ENCODE data around the gene ERG. TPM values are rescaled to one million over a fixed set of nuclear protein-coding genes. Genes with fewer than 3 reads are reported as not detected.

Gene ERG
- total and polyA plus RNA-seq, 2 of the 13 experiments (the other 11 are each of a cell fraction or from before 2014, with no cell fraction given), result not detected

DNA sequence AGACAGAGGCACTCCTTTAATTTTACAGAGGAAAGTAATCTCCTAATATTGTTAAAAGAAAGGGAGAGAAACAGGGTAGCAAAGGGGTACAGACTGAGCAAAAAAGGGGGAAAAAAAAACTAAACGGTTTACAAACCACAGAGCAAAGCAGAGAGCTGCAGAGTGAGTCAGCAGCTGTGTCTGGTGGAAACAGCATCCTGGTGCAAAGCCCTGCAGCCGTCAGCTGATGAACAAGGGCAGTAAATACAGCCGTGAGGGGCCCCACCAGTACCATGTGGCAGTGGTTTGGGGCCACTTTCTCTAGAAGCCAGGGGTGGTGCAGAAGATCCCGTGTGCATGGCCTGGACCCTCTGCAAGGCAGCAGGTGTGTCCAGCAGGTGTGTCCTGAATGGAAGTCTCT lies 111.3 kb downstream of the ERG start:
- no peak overlapping the region for H3K9ac ChIP-seq (ENCODE audit: insufficient read depth, low read depth, low read length)
- 4% methylated on average over 4 of the region's 4 CpGs for WGBS (ENCODE audit: low lambda C conversion rate)
- TF ChIP-seq FOXM1 (CRISPR knock-in tag; IDR thresholded peaks at IDR 0.05) (no peak), ZFY (CRISPR knock-in tag; IDR thresholded peaks at IDR 0.05) (no peak), KDM5B (CRISPR knock-in tag; IDR thresholded peaks at IDR 0.05; ENCODE audit: borderline replicate concordance) (no peak), ZNF672 (CRISPR knock-in tag; IDR thresholded peaks at IDR 0.05) (no peak), ZNF781 (CRISPR knock-in tag; IDR thresholded peaks at IDR 0.05; ENCODE audit: borderline replicate concordance, not compliant biosample characterization) (no peak), HCFC1 (IDR thresholded peaks at IDR 0.05; ENCODE audit: low read depth, low read length) (no peak), NFYB (CRISPR knock-in tag; IDR thresholded peaks at IDR 0.05) (no peak), MATR3 (CRISPR knock-in tag; IDR thresholded peaks at IDR 0.05) (no peak), HNRNPLL (IDR thresholded peaks at IDR 0.05; ENCODE audit: low read depth, low read length, poor library complexity, severe bottlenecking) (no peak), ELF4 (CRISPR knock-in tag; IDR thresholded peaks at IDR 0.05; ENCODE audit: borderline replicate concordance) (no peak), KAT2B (IDR thresholded peaks at IDR 0.05; ENCODE audit: borderline replicate concordance, low read depth, low read length) (no peak), ZNF138 (CRISPR knock-in tag; IDR thresholded peaks at IDR 0.05; ENCODE audit: low read depth) (no peak), NFE2 (CRISPR knock-in tag; IDR thresholded peaks at IDR 0.05) (no peak)
- TF ChIP-seq, protein P1, sequence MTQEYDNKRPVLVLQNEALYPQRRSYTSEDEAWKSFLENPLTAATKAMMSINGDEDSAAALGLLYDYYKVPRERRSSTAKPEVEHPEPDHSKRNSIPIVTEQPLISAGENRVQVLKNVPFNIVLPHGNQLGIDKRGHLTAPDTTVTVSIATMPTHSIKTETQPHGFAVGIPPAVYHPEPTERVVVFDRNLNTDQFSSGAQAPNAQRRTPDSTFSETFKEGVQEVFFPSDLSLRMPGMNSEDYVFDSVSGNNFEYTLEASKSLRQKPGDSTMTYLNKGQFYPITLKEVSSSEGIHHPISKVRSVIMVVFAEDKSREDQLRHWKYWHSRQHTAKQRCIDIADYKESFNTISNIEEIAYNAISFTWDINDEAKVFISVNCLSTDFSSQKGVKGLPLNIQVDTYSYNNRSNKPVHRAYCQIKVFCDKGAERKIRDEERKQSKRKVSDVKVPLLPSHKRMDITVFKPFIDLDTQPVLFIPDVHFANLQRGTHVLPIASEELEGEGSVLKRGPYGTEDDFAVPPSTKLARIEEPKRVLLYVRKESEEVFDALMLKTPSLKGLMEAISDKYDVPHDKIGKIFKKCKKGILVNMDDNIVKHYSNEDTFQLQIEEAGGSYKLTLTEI (CRISPR knock-in tag; conservative IDR thresholded peaks at IDR 0.05), result no peak
- TF ChIP-seq, protein P2, sequence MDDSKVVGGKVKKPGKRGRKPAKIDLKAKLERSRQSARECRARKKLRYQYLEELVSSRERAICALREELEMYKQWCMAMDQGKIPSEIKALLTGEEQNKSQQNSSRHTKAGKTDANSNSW (CRISPR knock-in tag; IDR thresholded peaks at IDR 0.05; ENCODE audit: borderline replicate concordance), result no peak
- in situ Hi-C loops (cut with HindIII; ENCODE audit: extremely low pct_ligation_motif_present, low pct_unique_long_range_greater_than_20kb) (no loop called here), intact Hi-C loops (cut with micrococcal nuclease; ENCODE audit: unreplicated experiment) (no loop called here)
- peaks cover 1 to 13% of the 10 kb centered on the region in 2 experiments; a peak in 3 of 5 replicates for H3K27me3 ChIP-seq (ENCODE audit: control insufficient read depth in 1 of 2, insufficient read depth in 2 of 2, low read length in 2 of 2)
- no peak overlapping the region for H3K27ac ChIP-seq (ENCODE audit: extremely low read length, insufficient read depth, low read length)
- ChIA-PET POLR2A (no interaction called here), CTCF (ENCODE audit: low intra/inter-chr PET ratio, low total read pairs) (no interaction called here)
- FAIRE-seq (no peak), DNase-seq (ENCODE audit: low spot score) (no peak), ATAC-seq (no peak)
- no peaks in the 10 kb centered on the region for H4K20me1 ChIP-seq (ENCODE audit: insufficient read depth, low read length)
- no peak overlapping the region for H3K4me3 ChIP-seq (replicated peaks in 1 of 3; ENCODE audit: insufficient read depth in 1 of 3, low read depth in 2 of 3, low read length in 3 of 3)
- H3K4me2 ChIP-seq (ENCODE audit: low read depth, low read length), result no peak overlapping the region
- no peaks in the 10 kb centered on the region for H3K9me3 ChIP-seq (ENCODE audit: low read length)
- no peaks in the 10 kb centered on the region for H3K36me3 ChIP-seq (replicated peaks in 1 of 2; ENCODE audit: control insufficient read depth in 1 of 2, insufficient read depth in 2 of 2, low read length in 2 of 2)
- no peaks in the 10 kb centered on the region for H3K79me2 ChIP-seq (ENCODE audit: insufficient read depth, low read length)
- H3K4me1 ChIP-seq (ENCODE audit: insufficient read depth, low read length), result no peaks in the 10 kb centered on the region
- H2AFZ ChIP-seq (ENCODE audit: low read length), result no peak overlapping the region
- no TSS peak for BruUV-seq (replicated peaks)

Measured in HepG2 (cell line).